T-helper 22 cell (primary cell): ENCODE measurements around the gene BRMS1.
"Not testable (repeated sequence)": the region's sequence is repeated elsewhere in the genome, so short reads cannot be mapped to it uniquely, and the experiment has no call there.

ENCODE experiments used
- DNase-seq: peaks from one replicate; pipeline ENCODE4 v3.0.0-alpha.2; 2020; ENCODE audit warnings: low read depth

BRMS1 gene

DNA sequence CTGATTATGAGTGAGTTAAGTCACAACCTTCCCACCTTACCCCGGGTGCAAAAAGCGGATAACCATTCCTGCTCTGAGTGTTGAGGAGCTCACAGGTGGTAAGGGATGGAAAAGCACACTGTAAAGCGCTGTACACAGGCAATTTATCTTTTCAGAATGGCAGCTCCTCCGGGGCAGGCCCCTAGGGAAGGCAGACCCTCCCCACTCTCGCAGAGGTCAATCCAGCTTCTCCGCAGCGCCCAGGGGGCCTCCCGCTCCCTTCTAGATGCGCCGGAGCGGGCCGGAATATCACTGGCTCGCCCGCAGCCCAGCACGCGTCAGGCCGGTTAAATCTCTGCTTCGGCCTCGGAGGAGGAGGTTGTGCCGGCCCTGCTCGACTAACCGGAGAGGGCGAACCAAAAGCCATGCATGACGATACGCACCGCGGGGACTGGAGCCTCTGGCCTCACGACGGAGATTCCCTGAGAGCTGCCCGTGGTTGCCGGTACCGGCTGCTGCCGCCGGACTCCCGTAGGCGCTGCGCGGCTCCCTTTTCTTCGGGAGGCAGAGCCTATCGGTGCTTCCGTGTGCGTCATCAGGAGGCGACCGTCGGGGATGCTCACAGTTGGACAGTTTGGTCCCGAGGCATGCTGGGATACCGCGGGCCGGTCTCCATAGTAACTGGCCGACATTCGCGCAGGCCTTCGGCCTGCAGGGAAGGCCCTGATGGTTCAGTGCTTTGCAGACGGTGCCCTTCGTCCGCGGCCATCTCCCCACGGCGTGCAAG, at the start of gene BRMS1:
Gene BRMS1, minus strand, starts transcription at position 555 of the 766 bp plus-strand sequence. CDS start 2,870 bp downstream, outside the sequence.
- DNase-seq: peak; percentile 95

DNA sequence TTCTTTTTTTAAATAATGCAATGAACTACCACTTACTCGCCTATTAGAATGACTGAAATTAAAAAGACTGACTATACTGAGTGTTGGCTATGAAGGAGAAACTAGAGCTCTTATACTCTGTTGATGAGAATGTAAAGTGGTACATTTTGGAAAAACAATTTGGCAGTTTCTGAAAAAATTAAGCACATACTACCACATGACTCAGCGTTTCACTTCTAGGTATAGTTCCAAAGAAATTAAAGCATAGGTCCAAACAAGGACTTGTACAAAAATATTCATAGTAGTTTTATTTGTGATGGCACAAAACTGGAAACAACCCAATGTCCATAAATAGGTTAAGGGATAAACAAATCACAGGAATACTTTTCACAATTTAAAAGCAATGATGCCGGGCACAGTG, 49.0 kb upstream of the BRMS1 start:
- no peak for DNase-seq

GRCh38 chr11:66391322-66391721, 46.4 kb upstream of the BRMS1 start:
- DNase-seq: no peak

DNA sequence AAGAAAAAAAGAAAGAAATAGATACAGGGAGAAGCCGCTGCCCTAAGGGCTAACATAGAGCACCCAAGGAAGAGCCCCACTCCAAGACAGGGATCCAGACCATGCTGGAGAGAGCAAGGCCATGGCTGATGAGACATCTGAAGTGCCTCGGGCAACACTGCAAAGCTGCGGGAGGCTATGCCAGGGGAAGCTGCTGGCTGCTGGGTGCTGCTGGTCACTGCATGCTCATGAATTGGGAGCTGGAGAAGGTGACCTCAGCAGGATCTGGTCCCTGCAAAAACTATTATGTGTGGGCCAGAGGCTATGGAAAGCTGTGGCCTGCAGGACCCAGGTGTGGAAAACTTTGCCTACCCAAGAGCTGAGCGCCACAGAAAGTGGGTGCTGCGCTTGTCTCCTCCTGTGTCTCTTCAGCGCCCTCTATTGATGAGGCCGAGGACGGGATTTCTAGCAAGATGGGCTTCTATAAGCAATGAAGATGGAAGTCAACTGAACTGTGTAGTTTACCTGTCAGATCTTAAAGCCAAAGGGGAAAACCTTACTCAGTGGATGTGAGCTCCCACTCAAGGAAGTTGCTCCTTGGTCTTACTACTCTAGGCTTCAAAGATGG, 44.0 kb upstream of the BRMS1 start:
- peak; percentile 23 for DNase-seq

DNA sequence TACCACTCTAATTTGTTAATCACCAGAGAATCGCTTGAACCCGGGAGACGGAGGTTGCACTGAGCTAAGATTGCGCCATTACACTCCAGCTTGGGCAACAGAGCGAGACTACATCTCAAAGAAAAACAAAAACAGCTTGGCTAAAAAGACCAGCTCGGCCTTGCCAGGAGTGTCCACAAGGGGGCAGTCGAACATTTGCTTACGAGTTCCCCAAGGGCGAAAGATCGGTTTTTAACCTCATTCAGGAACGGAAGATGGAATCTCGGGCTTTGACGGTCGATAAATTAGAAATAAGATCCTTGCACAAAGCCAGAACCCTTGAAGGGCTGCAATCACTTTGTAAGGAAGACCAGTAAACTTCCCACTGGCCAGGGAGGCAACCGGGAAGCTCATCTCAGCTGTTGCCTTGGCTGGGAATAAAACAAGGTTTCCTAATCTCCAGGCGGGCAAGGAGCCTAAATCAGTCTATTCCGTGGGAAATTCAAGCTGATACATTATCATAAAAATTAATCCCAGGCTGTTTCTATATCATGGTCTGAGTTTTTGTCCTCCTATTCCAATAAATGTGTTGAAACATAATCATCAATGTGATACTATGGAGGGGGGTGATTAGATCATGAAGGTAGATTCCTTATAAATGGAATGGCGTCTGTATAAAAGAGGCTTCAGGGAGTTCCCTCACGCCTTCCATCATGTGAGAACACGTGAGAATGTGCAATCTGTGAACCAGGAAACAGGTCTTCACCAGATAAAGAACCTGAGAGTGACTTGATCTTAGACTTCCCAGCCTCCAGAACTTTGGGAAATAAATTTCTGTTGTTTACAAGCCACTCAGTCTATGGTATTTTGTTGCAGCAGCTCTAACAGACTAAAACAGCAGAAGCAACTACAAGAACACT, 41.5 kb upstream of the BRMS1 start:
- peak; percentile 41 for DNase-seq

GRCh38 chr11:66384316-66384715, 39.4 kb upstream of the BRMS1 start:
- DNase-seq: not testable (repeated sequence)

DNA sequence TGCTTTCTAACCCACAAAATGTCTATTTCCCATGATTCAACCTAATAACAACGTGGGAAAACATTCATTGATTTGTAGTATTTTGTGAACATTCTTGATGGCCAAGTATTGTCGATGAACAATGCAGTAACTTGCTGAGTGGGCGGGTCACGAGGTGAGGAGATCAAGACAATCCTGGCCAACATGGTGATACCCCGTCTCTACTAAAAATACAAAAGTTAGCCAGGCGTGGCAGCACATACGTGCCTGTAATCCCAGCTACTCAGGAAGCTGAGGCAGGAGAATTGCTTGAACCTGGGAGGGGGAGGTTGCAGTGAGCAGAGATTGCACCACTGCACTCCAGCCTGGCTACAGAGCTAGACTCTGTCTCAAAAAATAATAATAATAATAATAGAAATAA, 35.4 kb upstream of the BRMS1 start:
- not testable (repeated sequence) for DNase-seq

GRCh38 chr11:66373690-66374287, 28.9 kb upstream of the BRMS1 start:
- DNase-seq: not testable (repeated sequence)

DNA sequence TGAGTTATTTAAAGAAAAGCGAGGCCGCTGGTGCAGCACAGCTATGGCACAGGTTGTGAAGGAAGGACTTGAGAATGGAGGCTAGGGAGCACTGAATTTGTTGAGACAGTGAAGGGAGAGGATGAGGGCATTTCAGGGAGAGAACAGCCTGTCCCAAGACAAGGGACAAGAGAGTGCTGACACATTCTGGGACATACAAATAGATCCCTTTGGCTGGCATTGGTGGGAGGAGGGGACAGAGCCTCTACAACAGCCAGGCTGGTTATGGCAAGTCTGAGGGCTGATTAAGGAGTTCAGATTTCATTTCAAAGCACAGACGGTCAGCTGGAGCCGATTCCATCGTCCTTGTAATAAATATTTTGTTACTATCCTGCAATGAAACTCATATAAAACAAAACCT, 28.4 kb upstream of the BRMS1 start:
- DNase-seq: no peak

- peak; percentile 70 for DNase-seq
Observed at GRCh38 chr11:66371627-66372415, 26.9 kb upstream of the BRMS1 start, which contains the start of gene SLC29A2. Gene SLC29A2, minus strand, starts transcription at chr11:66371760. Its CDS starts 169 bp downstream, at chr11:66371591.

GRCh38 chr11:66369073-66369894, 24.4 kb upstream of the BRMS1 start:
- DNase-seq: no peak

- no peak for DNase-seq
Observed at GRCh38 chr11:66368484-66368883, 23.6 kb upstream of the BRMS1 start.

- DNase-seq: no peak
Observed at GRCh38 chr11:66367561-66368312, 22.8 kb upstream of the BRMS1 start.

- no peak for DNase-seq
Observed at GRCh38 chr11:66366844-66367477, 22.1 kb upstream of the BRMS1 start.

DNA sequence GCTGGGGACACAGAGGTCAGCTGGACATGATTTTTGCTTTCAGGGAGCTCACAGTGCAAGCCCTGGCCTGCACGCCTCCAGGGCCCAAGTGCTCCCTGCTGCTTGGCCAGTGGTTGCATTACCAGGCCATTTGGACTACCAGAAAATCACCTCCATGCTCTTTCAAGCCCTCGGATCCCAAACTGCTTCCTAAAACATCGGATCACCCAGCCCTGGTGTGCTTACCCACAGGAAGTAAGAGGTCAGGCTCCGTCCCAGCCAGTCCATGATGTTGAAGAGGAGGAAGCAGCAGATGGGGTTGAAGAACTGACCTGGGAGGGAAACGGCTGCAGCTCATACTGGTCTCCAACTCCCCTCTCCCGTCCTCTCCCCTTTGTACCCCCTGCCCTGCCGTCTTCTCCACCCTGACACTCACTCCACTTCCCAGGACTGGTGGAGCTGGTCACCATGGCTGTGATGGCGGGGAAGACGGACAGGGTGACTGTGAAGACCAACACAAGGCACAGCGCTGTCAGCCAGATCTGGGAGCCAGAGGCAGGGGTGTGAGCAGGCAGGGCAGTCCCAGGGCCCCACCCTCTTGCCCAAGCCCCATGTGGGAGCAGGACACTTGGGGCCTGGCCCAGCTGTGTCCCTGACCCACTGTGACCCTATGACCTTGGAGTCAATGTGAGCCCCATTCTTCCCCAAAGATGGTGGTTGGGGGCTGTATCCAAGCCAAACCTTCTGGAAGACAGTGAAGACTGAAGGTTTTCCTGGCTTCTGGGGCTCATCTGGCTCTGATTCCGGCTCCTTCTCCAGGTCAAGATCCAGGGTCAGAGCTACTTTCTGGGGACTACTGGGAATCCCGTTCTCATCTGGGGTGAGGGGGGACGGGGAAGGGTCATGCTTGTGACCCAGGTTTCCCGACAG, 21.1 kb upstream of the BRMS1 start:
- DNase-seq: no peak

GRCh38 chr11:66365166-66365565, 20.3 kb upstream of the BRMS1 start:
- DNase-seq: no peak

GRCh38 chr11:66363805-66364535, 19.1 kb upstream of the BRMS1 start:
- DNase-seq: peak; percentile 12
